CD4-positive, alpha-beta T cell treated with Interleukin-4 for 4 hours (primary cell): ENCODE measurements around the gene ANKRD30A.
"Not testable (repeated sequence)": the region's sequence is repeated elsewhere in the genome, so short reads cannot be mapped to it uniquely, and the experiment has no call there.

Experiments used
- DNase-seq: peaks from one replicate; pipeline ENCODE4 v3.0.0-alpha.2; 2020

ANKRD30A gene

DNA sequence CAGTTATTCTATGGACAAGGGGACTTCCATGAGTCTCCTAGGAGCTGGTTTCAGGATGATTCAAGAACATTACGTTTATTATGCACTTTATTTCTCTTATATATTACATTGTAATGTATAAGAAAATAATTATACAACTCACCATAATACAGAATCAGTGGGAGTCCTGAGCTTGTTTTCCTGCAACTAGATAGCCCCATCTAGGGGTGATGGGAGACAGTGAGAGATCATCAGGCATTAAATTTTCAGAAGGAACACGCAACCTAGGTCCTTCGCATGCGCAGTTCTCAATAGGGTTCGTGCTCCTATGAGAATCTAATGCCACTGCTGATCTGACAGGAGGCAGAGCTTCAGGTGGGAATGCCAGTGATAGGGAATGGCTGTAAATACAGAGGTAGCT lies 137.9 kb downstream of the ANKRD30A start:
- DNase-seq = no peak

DNA sequence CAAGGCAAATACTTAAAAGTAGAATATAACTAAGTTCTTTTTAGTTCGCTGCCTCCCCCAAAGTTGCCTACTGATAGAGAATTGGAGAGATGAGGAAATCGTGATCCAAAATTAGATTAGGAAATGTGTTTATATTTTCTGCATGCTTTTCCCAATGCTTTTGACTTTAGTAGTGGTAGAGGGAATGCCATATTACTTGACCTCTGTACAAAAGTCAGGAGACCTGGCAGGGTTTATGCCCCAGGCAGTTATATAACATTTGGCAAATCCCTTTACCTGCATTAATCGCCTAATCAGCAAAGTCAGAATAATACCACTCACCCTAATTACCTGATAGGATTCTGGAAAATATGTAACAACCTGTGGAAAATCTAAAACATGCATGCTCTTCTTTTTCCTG lies 142.9 kb downstream of the ANKRD30A start:
- no peak for DNase-seq

DNA sequence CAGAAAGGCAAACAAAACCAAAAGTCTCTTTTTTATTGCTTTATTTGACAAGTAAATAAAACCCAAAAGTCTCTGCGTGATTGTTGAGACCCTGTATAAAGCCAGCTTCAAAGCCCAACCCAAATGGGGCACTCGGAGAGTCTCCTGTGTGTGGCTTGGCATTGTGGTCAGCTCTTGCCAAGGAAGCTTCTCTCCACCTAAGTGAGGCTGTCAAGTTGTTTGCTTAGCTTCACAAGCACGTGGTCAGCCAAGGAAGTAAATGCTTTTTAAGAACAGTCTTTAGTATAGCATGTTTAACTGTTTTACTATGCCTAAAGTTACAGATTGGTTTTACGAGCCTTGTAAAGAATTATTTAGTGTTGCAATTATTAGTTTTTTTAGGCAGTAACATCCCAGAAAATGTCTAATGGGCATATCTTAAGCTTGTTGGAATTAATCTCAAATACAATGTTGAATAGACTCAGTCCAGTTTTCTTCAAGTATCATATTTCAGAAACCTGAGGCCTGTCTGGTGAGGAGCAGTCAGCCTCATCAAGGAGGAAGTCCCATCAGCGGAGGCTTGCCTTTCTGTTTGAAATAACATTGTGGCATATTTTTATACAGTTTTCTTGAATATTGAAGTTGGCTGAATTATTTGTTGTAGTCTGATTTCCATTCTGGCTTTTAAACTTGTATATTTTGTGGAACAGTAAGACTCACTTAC lies 144.3 kb downstream of the ANKRD30A start:
- DNase-seq = no peak

DNA sequence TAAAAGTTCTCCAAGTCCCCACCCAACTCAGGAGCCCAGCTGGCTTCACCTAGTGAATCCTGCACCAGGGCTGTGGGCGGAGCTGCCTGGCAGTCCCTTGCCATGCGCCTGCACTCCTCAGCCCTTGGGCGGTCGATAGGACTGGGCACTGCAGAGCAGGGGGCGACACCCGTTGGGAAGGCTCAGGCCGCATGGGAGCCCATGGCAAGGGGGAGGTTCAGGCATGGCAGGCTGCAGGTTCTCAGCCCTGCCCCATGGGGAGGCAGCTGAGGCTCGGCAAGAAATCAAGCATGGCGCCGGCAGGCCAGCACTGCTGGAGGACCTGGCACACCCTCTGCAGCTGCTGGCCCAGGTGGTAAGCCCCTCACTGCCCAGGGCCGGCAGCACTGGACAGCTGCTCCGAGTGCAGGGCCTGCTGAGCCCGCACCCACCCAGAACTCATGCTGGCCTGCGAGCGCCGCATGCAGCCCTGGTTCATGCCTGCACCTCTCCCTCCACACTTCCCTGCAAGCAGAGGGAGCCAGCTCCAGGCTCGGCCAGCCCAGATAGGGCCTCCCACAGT lies 149.9 kb downstream of the ANKRD30A start:
- no peak for DNase-seq

DNA sequence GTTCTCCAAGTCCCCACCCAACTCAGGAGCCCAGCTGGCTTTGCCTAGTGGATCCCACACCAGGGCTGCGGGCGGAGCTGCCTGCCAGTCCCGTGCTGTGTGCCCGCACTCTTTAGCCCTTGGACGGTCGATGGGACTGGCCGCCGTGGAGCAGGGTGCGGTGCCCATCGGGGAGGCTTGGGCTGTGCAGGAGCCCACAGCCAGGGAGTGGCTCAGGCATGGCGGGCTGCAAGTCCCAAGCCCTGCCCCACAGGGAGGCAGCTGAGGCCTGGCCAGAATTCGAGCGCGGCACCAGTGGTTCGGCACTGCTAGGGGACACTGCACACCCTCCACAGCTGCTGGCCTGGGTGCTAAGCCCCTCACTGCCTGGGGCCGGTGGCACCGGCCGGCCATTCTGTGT lies 159.7 kb downstream of the ANKRD30A start:
- no peak for DNase-seq

DNA sequence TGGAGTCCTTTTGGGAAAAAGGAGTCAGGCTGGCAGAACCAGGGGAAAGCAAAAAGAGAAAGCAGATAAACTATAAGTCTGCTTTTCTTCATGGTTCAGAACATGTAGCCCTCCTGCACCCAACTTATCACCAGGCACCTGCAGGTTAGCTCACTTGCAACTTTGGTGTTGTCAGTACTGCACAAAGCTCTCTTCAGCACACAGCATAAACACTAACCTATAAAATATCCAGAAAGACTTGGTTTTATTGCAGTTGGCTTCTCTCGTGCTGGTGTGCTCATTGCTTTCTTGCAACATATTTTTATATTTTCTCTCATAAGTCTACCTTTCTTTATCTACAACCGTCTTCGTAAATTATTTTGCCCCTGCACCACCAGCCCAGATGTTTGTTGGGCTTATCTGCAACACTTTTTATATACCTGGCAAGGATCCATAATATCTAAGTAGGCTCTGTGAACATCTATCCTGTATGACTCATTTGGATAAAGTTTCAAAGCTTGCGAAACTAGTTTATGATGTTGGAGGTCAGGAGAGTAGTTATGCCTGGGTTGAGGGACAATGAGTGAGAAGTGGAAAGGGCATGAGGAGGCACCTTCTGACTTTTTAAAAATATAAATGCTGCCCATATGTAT lies 164.6 kb downstream of the ANKRD30A start:
- no peak for DNase-seq

DNA sequence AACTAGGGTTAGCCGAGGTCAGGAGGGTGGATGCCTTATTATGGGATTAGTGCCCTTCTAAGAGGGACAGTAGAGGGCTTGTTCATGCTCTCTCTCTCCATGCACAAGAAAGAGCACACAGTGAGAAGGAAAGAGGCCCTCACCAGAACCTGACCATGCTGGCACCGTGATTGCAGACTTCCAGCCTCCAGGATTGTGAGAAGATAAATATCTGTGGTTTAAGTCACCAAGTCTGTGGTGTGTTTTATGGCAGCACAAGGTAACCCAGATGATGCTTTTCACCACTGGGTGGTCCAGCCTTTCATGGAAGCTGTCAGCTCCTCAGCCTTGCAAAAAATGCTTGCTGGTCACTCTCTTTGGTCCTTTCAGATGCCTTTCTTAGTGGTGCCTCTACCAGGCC lies 175.9 kb downstream of the ANKRD30A start:
- no peak for DNase-seq

DNA sequence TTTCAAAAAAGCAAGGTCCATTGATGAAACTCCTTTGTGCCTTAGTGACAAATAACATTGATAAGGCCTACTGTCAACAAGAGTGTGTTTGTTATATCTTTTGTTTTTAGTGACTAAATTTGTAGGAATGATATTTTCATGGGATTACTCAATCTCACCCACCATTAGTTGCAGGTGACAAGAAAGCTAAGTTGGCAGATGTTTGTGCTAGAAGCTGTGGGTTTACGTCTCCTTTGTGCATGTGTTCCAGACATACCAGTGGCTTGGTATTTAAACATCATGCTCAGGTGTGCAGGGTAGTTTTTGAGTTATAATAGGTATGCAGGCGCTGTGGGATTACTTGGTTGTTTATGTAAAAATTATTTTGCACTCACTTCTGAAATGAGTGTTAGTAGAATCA lies 178.6 kb downstream of the ANKRD30A start:
- no peak for DNase-seq

DNA sequence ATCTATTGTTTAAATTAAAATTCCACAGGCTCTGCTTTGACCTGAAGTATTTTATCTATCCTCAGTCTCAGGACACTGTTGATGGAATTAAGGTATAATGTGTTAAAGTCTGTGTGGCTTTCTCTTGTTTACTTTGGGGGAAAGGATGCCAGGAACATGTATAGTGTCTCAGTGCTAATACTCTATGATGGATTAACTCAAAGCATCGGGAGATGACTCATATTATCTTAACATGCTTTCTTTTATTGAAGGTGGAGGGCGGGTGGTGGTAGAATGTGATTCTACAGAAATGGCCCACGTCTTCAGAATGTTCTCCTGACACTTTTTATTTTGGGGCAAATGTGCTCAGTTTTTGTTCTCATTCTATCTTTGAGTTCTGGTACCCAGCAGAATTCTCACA lies 189.0 kb downstream of the ANKRD30A start:
- DNase-seq = no peak

DNA sequence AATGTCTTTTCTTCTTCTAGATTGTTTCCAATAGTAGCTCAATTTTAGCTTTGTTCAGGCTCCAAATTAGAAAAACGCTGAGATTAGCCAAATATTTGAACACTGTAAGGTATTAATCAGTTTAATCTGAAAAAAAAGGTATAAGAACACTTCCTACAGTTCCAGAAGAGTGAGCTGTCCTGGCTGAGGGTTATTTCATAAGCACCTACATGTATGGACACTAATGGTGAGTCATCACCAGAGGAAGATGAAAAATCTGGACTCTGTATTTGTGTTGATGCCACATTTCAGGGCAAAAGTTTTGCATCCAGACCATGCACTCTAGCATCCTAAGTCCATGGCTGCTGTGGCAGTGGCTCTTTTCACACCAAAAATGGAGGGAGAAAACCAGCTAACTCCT lies 189.5 kb downstream of the ANKRD30A start:
- DNase-seq = no peak

DNA sequence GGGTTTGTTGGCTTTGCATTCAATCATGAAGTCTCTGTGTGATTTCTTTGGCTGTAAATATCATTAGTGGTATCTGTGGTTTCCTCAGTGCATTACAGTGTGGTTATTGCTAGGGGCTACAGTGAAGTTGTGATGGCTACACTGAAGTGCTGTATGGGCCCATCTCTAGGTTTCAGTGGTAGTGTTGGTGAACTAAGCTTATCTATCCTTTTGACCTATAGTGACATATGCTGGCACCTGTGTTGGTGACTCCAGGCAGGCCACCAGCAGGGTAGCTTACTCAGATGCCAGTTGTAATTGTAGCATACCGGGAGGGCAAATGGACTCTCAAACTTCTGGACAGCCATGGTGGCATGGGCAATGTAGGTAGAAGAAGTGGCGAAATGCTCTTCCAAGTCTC lies 219.0 kb downstream of the ANKRD30A start:
- DNase-seq = no peak

DNA sequence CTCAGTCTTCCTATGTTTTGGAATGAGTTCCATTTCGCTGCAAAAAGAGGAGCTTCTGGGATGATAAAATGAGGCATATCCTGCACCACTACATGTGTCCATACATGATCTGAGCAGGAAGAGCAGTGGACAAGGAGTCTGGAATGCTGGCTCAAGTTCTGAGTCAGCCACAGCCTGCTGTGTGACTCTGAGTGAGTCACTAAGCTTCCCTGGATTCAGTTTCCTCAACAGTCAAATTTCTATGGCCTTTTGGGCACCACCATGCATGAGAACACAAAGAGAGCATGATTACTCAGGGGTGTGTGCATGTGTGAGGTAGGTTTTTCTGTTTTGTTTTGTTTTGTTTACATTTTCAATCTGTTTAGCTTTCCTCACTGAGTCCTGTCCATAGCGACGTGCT lies 254.6 kb downstream of the ANKRD30A start:
- DNase-seq = no peak

DNA sequence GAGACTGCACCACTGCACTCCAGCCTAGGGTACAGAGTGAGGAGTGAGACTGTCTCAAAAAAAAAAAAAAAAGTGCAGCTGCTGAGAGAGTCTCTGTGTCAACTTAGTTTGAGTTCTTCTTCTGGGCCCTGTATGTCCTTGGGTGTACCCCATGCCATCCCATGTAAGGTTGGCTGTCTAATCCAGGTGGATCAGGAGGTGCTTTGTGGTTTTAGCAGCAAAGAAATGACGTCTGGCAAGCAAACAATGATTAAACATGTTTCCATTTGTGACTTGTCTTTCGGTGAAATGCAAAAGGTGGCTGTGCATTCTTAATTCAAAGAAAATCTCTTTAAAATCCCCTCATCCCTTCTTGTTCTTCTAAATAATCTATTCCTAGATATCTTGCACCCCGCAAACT lies 255.9 kb downstream of the ANKRD30A start:
- no peak for DNase-seq

DNA sequence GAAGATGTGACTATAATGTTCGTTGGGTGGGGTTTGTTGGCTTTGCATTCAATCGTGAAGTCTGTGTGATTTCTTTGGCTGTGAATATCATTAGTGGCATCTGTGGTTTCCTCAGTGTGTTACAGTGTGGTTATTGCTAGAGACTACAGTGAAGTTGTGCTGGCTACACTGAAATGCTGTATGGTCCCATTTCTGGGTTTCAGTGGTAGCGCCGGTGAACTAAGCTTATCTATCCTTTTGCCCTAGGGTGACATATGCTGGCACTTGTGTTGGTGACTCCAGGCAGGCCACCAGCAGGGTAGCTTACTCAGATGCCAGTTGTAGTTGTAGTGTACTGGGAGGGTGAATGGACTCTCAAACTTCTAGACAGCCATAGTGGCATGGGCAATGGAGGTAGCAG lies 259.5 kb downstream of the ANKRD30A start:
- DNase-seq = no peak

DNA sequence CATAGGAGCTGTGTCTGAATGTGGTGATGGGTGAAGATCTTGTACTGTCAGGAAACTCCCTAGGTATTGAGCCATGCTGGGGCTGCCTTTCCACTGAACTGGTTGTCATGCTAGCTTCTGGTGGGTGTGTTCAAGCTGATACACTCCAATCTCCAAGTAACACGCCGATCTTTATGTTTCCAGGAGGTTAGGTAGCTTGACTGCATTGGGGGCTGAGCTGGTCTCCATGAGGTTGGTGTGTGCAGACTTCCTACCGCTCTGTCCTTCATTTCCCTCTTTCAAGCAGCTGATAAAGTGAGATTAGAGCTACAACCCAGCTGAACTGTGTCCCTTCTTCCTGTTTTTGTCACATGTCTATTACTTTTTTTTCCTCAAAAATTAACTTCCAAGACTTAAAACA lies 265.5 kb downstream of the ANKRD30A start:
- no peak for DNase-seq

DNA sequence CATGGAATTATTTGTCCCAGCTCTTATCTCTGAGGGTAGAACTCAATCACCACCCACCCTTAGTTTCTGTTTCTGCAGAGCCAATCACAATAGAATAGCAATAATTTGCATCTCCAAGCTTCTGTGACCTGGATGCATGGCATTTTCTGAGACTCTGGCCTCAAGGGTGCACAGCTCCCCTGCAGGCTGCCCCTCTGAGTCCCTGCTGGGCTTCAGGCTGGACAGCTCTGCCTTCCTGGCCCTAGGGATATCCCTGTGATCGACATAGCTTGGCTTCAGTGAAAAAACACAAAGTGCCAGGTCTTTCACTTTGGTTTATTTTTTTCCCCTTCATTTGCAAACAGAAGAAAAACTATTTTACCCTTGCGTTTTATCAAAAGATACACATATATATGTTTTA lies 275.4 kb downstream of the ANKRD30A start:
- not testable (repeated sequence) for DNase-seq

DNA sequence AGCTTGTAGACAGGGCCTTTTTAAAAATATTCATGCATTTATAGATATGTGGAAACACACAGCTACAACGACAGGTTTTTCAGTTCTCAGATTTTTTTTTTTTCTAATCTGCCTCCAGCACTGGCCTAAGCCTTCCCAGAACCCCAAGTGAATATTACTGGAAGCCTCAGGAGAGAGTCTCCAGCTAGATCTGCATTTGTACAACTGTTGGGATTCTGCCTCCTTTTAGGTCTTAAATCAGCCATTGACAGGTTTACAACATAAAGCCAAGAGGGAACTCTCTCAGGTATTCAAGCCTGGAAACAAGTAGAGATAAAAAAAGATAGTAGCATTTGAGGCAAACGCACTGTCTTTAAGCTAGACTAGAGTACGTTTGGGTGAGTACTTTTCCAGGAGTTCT lies 275.8 kb downstream of the ANKRD30A start:
- no peak for DNase-seq

DNA sequence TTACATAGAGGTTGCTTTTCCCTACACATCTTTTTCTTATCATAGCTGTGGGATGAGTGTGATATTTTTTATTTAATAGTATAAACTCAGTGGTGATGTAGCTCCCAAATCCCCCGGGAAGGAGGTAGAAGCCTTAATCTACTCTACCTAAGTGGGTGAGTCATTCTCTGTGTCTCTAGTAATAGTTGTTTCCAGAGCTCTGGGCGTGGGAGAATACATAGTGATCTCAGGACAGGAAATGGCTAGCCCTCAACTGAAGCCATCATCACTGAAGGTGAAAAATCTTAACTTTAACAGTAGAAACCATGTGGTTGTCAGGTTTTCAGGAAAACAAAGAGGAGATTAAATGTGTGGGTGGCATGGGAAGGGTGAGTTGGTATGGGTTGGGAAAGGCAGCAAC lies 278.4 kb downstream of the ANKRD30A start:
- DNase-seq = no peak
